PFSK-1 (cell line): ENCODE data around the gene CPT1A.

Experiments used
- FOXP2 ChIP-seq: optimal IDR thresholded peaks from 2 replicates; pipeline ENCODE3; 2011; ENCODE audit warnings: borderline replicate concordance, control low read depth, inconsistent platforms; ENCODE audit not compliant: insufficient read depth; ENCODE audit errors: extremely low read length, extremely low read depth
- POLR2AphosphoS5 ChIP-seq: IDR thresholded peaks from 2 replicates; pipeline ENCODE4 v1.6.1; 2012; ENCODE audit warnings: low read depth, mild to moderate bottlenecking, control low read depth, low read length, moderate library complexity
- REST ChIP-seq, 2 experiments: IDR thresholded peaks; 2 replicates each; pipeline versions ENCODE4 v1.6.1 to v1.8.0; 2011 to 2012; ENCODE audit warnings: low read depth in 2 of 2, low read length in 2 of 2, control low read depth in 1 of 2, inconsistent platforms in 1 of 2, mild to moderate bottlenecking in 1 of 2, moderate library complexity in 1 of 2; ENCODE audit not compliant: insufficient read depth in 1 of 2
- SIN3A ChIP-seq: IDR thresholded peaks from 2 replicates; pipeline ENCODE4 v1.6.1; 2012; ENCODE audit warnings: mild to moderate bottlenecking, low read length, moderate library complexity, borderline replicate concordance; ENCODE audit not compliant: insufficient read depth
- TAF1 ChIP-seq: IDR thresholded peaks from 2 replicates; pipeline ENCODE4 v1.6.1; 2012; ENCODE audit warnings: low read length, control low read depth, borderline replicate concordance; ENCODE audit not compliant: insufficient read depth

Gene CPT1A

GRCh38 chr11:68714060-68714856, 127.5 kb downstream of the CPT1A start:
- peak; percentile 69 to 88 for TF ChIP-seq REST (IDR thresholded peaks at IDR 0.05; ENCODE audit: insufficient read depth in 1 of 2, low read depth in 2 of 2, low read length in 2 of 2)
- no peak for TF ChIP-seq TAF1

- TF ChIP-seq REST (IDR thresholded peaks at IDR 0.05; ENCODE audit: insufficient read depth in 1 of 2, low read depth in 2 of 2, low read length in 2 of 2): no peak
- no peak for TF ChIP-seq SIN3A
- TF ChIP-seq FOXP2: no peak
- no peak for TF ChIP-seq POLR2AphosphoS5
- TF ChIP-seq TAF1: no peak
Observed at GRCh38 chr11:68711114-68711513, 130.6 kb downstream of the CPT1A start.

- TF ChIP-seq FOXP2 (no peak), SIN3A (no peak), TAF1 (no peak), POLR2AphosphoS5 (no peak), REST (IDR thresholded peaks at IDR 0.05; ENCODE audit: insufficient read depth in 1 of 2, low read depth in 2 of 2, low read length in 2 of 2) (no peak)
Observed at GRCh38 chr11:68710409-68710808, 131.3 kb downstream of the CPT1A start.

GRCh38 chr11:68709062-68709461, 132.7 kb downstream of the CPT1A start:
- TF ChIP-seq REST (IDR thresholded peaks at IDR 0.05; ENCODE audit: insufficient read depth in 1 of 2, low read depth in 2 of 2, low read length in 2 of 2): no peak
- TF ChIP-seq POLR2AphosphoS5: no peak
- no peak for TF ChIP-seq SIN3A
- TF ChIP-seq TAF1: no peak
- no peak for TF ChIP-seq FOXP2

GRCh38 chr11:68707527-68707926, 134.2 kb downstream of the CPT1A start:
- TF ChIP-seq REST (IDR thresholded peaks at IDR 0.05; ENCODE audit: insufficient read depth in 1 of 2, low read depth in 2 of 2, low read length in 2 of 2): no peak
- TF ChIP-seq FOXP2: no peak
- TF ChIP-seq SIN3A: no peak
- TF ChIP-seq TAF1: no peak
- TF ChIP-seq POLR2AphosphoS5: no peak
